Cardiac muscle cell (in vitro differentiated cells and primary cell): Measurements from ENCODE around the gene BMP8B. TPM values are rescaled to one million over a fixed set of nuclear protein-coding genes. Genes with fewer than 3 reads are reported as not detected.
A peak's percentile ranks its signal among the peaks of the same experiment; 100 is the strongest.

ENCODE experiments used
- DNase-seq, 2 donors: peaks; one replicate each; pipeline versions ENCODE4 v3.0.0 to v3.0.0-alpha.2; 2010 to 2017; ENCODE audit warnings: low read depth in 1 of 2, low spot score in 1 of 2
- H3K27ac ChIP-seq: fragments of 200-600 bp; sonication (generic); 2 replicates; pipeline ENCODE4 v1.5.1; 2016
- H3K27me3 ChIP-seq: fragments of 200-600 bp; sonication (generic); 2 replicates; pipeline ENCODE4 v1.6.0; 2016; ENCODE audit warnings: control low read depth
- H3K36me3 ChIP-seq: fragments of 200-600 bp; sonication (generic); 2 replicates; pipeline ENCODE4 v1.5.1; 2016; ENCODE audit warnings: control low read depth
- H3K4me1 ChIP-seq: fragments of 200-600 bp; sonication (generic); 2 replicates; pipeline ENCODE4 v1.8.1; 2017; ENCODE audit warnings: low read depth, mild to moderate bottlenecking, mixed run types
- H3K4me3 ChIP-seq: fragments of 200-600 bp; sonication (generic); 2 replicates; pipeline ENCODE4 v1.5.1; 2016; ENCODE audit warnings: mild to moderate bottlenecking
- H3K9me3 ChIP-seq: fragments of 200-600 bp; sonication (generic); 2 replicates; pipeline ENCODE4 v1.5.1; 2017; ENCODE audit warnings: low read depth, mild to moderate bottlenecking, control low read depth
- polyA plus RNA-seq: library from polyadenylated mRNA; unstranded; fragments of >200 nt; fragmentation: Nextera tagmentation; extraction: Ambion mirVana; gene quantifications from 2 replicates; pipeline ENCODE4 v1.2.1, GENCODE V29; 2016
- total RNA-seq: library from RNA; depleted of rRNA; stranded (reverse); fragments of >200 nt; gene quantifications from 2 replicates; pipeline ENCODE4 v1.2.3, GENCODE V29; 2016
- TF ChIP-seq, protein P1 (sequence below): IDR thresholded peaks from 2 replicates; pipeline ENCODE4 v1.5.1; 2012; ENCODE audit warnings: low read depth, mild to moderate bottlenecking, low read length

BMP8B gene
- total and polyA plus RNA-seq, 2 experiments from 2014 or later = 0.02 TPM; not detected in 1

DNA sequence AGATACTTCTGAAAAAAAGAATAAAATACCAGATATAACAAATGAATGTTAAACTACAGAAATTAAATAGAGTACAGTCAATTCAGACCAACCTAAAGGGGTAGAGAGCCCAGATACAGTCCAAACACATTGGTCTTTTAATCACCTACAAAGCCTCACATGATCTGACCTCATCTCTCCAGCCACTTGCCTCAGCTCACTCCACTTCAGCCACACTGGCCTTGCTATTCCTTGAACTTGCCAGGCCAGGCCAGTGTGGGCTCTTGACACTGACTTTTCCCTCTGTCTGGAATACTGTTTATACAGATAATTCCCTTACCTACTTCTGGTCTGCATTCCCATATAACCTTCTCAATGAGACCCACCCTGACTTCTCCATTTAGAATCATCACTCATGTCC is 67.0 kb downstream of the BMP8B start:
- no peaks in the 10 kb centered on the region for H3K4me1 ChIP-seq
- no peak for DNase-seq
- TF ChIP-seq, protein P1, sequence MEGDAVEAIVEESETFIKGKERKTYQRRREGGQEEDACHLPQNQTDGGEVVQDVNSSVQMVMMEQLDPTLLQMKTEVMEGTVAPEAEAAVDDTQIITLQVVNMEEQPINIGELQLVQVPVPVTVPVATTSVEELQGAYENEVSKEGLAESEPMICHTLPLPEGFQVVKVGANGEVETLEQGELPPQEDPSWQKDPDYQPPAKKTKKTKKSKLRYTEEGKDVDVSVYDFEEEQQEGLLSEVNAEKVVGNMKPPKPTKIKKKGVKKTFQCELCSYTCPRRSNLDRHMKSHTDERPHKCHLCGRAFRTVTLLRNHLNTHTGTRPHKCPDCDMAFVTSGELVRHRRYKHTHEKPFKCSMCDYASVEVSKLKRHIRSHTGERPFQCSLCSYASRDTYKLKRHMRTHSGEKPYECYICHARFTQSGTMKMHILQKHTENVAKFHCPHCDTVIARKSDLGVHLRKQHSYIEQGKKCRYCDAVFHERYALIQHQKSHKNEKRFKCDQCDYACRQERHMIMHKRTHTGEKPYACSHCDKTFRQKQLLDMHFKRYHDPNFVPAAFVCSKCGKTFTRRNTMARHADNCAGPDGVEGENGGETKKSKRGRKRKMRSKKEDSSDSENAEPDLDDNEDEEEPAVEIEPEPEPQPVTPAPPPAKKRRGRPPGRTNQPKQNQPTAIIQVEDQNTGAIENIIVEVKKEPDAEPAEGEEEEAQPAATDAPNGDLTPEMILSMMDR = no peak
- H3K27me3 ChIP-seq = peaks cover 95% of the 10 kb centered on the region
- H3K9me3 ChIP-seq = no peaks in the 10 kb centered on the region
- H3K27ac ChIP-seq = no peak overlapping the region
- H3K4me3 ChIP-seq = no peak overlapping the region
- no peaks in the 10 kb centered on the region for H3K36me3 ChIP-seq

DNA sequence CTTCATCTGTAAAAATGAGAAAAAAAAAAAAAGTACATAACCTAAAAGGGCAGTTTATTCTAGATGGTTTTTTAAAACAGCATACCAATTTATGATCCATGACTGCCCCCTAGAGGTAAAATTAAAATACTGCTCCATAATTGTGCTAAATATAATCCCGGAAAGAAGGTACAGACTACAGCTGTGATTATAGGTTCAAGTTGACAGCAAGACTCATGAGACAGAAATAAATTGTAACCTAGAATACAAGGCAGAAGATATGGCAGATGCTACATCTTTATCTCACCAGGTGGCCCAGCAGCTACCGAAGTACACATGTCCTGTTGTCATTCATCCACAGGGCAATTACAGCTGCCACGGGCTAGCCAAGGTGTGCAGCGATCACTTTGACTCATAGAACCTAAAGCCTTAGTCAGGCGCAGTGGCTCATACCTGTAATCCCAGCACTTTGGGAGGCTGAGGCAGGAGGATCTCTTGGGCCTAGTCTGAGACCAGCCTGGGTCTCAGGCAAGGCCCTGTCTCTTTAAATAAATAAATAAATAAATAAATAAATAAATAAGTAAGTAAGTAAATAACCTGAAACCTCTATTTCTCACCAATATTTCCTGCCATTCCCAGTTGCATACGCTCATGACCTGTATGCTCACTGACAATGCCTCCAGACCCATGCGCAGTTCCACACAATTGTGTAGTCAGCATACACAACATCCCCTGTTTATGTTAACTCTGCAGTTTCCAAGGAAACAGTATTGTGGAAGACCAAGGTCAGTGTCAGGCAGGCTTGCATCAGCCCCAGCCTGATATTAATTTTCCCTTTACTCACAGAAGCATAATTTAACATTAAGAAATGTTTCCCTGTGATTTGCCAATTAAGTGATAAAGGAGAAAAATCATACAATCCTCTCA is 68.3 kb downstream of the BMP8B start:
- Histone ChIP-seq H3K4me1 (no peaks in the 10 kb centered on the region), H3K9me3 (no peaks in the 10 kb centered on the region), H3K4me3 (no peak overlapping the region), H3K36me3 (no peaks in the 10 kb centered on the region), H3K27me3 (peaks cover 95% of the 10 kb centered on the region), H3K27ac (no peak overlapping the region)
- DNase-seq = peak; percentile 71 to 80
- TF ChIP-seq, protein P1 = peak; percentile 52

DNA sequence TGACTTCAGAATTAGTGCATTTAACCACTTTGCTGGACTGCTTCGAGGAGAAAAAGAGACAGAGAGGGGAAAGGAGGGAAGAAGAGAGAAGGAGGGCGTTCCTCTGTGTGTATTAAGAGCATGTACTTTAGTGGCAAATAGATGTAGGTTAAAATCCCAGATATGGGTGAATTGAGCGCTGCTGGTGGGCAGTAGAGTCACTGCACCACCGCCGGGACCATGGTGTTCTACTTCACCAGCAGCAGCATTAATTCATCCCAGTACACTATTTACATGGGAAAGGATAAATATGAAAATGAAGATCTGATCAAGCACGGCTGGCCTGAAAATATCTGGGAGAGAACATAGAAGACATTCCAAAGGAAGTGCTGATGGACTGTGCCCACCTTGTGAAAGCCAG is 70.9 kb downstream of the BMP8B start:
- peaks cover 94% of the 10 kb centered on the region for H3K27me3 ChIP-seq
- H3K4me3 ChIP-seq = no peak overlapping the region
- no peak overlapping the region for H3K27ac ChIP-seq
- no peak for DNase-seq
- TF ChIP-seq, protein P1 = no peak
- no peaks in the 10 kb centered on the region for H3K4me1 ChIP-seq
- H3K9me3 ChIP-seq = no peaks in the 10 kb centered on the region
- no peaks in the 10 kb centered on the region for H3K36me3 ChIP-seq

DNA sequence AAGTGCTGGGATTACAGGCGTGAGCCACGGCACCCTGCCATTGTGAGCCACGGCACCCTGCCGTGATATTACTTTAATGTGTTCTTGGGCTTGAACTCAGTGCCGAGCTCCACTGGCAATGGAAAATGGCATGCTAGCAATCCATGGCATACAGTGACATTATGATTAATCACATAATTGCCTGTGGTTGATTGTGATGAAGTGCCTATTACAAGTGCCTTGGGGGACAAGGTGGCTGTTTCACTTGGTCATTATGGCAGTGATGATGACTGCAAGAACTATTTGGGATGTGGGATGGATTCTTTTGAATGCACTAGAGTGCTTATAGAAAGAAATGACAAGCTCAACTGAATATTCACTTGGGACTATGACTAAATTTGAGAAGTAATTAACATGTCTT is 75.1 kb downstream of the BMP8B start:
- no peaks in the 10 kb centered on the region for H3K4me1 ChIP-seq
- no peaks in the 10 kb centered on the region for H3K9me3 ChIP-seq
- no peaks in the 10 kb centered on the region for H3K36me3 ChIP-seq
- no peak overlapping the region for H3K27ac ChIP-seq
- DNase-seq = no peak
- peaks cover 98% of the 10 kb centered on the region for H3K27me3 ChIP-seq
- TF ChIP-seq, protein P1 = no peak
- H3K4me3 ChIP-seq = no peak overlapping the region

DNA sequence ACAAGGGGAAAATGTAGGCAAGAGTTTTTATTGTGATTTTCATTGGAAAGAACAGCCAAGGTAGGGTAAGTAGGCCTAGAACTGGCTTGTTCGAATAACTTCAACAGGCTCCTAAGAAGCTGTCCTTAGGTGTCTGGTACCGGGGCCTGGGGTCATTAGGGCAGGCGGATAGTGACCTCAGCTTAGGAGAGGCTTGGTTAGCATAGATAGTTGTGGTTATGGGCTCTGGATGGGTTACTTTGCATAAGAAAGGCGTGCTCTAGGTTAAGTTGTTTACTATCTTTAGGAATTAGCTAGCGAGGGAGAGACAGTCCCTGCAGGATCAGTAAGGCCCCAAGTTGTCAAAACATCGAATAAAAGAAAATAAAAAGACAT is 76.7 kb downstream of the BMP8B start:
- Histone ChIP-seq H3K27ac (no peak overlapping the region), H3K36me3 (no peaks in the 10 kb centered on the region), H3K9me3 (no peaks in the 10 kb centered on the region), H3K27me3 (peaks cover 98% of the 10 kb centered on the region), H3K4me3 (no peak overlapping the region), H3K4me1 (no peaks in the 10 kb centered on the region)
- DNase-seq = no peak
- TF ChIP-seq, protein P1 = no peak
